HG02798 (cell line): Measurements from ENCODE around the gene TMEM108.

ENCODE experiments used
- ATAC-seq: cut with Tn5 transposase; IDR thresholded peaks from one replicate; pipeline ENCODE4 v1.9.1; 2021; ENCODE audit warnings: mild to moderate bottlenecking; ENCODE audit not compliant: unreplicated experiment, poor library complexity

TMEM108 gene

DNA sequence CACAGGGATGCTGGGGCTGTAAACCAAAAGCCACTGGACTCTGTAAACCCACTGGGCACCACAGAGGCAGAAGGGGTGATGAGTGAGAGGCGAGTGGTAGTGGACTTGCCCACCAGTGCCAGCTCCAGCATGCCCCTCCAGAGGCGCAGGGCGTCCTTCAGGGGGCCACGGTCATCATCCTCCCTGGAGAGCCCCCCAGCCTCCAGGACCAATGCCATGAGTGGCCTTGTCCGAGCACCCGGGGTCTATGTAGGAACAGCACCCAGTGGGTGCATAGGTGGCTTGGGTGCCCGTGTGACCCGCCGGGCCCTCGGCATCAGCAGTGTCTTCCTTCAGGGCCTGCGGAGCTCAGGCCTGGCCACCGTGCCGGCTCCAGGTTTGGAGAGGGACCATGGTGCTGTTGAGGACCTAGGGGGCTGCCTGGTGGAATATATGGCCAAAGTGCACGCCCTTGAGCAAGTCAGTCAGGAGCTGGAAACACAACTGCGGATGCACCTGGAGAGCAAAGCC, 361.9 kb downstream of the TMEM108 start, which contains the start of gene BFSP2:
Gene BFSP2 (plus strand): TSS at position 51 of the 510 bp plus-strand sequence. CDS start 28 bp downstream, at position 79.
- ATAC-seq = no peak

DNA sequence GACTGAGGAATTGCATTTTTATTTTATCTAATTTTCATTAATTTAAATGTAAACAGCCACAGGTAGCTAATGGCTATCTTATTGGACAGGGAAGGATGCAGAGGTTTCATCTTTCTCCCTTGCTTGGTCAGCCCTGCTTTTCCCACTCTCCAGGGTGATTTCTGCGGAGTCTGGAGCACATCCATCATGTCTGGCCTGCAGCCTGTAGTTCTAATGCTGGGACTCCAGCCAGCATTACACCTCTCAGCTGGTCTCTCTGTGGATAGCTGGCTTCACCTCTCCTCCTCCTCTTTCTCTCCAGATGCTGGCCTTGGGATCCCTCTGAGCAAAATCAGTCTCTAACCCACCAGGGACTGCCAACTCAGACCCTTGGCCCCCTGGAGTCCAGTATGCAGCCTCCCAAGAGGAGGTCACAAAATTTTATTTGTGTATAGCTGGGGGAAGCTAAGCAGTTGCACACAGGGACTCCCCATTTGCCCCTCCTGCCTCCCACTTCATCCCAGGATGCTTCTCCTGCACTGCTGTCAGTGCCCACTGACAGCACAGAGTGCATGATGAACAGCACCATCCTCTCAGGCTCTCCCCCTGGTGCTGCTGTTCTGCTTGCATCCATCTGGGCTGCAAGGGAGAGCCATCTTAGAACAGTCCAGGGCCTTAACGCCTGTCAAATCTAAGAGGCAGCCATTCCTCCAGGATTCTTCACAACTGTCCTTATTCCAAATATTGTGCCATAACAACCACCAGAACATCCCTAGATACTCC, 363.4 kb downstream of the TMEM108 start:
- no peak for ATAC-seq

DNA sequence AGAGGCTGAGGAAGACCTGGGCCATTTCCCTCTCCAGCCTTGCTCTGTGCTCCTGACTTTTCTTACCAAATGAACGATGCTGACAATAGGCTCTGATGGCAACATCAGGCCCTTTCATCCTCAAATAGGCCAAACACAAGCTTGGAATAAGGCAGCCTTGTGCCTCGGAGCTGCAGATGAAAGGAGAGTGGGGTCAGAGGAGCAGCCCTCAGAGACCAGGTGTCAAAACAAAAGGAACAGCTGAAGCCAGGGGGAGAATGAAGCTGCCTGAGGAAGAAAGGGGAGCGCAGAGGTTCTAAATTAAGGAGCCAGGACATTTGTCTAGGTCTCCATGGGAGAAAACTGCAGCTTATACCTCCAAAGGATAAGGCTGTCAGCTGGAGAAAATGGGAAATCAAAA, 366.7 kb downstream of the TMEM108 start:
- no peak for ATAC-seq

DNA sequence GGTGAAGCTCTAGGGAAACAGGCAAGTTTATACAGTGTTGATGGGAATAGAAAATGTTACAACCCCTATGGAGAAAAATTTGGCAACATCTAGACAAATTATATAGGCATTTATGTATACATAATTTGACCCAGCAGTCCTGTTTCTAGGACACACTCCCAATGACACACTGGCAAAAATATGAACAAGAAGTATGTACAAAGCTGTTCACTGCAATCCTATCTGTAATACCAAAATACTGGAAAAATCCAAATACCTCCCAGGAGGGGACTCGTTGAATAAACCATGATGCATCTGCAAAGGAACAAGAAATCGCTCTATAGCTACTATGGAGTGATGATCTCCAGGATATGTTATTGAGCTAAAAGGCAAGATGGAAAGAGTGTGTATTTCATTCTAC, 370.2 kb downstream of the TMEM108 start:
- no peak for ATAC-seq

DNA sequence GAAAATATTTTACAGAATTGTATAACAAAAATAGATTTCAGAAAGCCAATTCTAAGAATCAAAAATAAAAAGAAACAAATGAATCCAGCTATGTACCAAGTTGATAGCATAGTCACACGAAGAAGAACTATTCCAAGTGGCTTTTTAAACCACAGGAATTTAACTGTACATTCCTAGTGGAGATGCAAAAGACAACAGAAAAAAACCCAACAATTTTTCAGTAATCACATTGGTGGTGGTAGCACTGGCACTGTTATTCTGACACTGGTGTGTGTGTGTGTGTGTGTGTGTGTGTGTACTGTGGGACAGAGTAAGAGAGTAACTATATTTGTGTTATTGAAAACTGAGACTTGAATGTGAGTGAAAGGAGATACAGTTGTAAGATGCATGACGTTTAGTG, 370.8 kb downstream of the TMEM108 start:
- ATAC-seq = no peak

DNA sequence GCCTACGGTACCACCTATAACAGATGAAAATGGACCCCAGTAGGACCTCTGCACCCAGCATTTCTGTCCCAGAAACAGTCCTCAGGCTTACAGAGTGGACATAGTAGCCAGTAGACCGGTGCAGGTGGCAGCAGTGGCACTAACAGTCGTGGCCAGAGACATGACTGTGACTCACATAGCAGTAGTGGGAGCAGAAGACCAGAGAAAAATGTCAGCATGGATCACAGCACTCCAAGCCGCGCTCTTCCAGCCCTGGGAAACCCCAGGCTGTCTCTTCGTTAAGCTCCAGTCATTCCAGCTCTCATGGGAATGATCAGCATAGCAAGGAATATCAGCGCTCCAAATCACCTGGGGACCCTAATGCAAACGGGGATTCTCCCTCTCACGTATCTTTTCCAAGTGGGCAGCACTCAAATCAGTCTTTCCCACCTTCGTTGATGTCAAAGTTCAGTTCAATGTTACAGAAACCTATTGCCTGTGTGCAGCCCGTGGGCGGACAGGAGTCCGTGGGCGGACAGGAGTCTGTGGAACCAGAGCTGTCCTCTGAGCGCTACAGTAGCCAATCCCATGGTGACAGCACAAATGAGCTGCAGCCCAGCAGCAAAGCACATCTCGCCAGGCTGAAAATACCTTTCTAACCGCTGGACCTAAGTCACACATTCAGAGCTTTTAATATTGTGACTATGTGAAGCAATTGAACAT, 372.2 kb downstream of the TMEM108 start:
- no peak for ATAC-seq

DNA sequence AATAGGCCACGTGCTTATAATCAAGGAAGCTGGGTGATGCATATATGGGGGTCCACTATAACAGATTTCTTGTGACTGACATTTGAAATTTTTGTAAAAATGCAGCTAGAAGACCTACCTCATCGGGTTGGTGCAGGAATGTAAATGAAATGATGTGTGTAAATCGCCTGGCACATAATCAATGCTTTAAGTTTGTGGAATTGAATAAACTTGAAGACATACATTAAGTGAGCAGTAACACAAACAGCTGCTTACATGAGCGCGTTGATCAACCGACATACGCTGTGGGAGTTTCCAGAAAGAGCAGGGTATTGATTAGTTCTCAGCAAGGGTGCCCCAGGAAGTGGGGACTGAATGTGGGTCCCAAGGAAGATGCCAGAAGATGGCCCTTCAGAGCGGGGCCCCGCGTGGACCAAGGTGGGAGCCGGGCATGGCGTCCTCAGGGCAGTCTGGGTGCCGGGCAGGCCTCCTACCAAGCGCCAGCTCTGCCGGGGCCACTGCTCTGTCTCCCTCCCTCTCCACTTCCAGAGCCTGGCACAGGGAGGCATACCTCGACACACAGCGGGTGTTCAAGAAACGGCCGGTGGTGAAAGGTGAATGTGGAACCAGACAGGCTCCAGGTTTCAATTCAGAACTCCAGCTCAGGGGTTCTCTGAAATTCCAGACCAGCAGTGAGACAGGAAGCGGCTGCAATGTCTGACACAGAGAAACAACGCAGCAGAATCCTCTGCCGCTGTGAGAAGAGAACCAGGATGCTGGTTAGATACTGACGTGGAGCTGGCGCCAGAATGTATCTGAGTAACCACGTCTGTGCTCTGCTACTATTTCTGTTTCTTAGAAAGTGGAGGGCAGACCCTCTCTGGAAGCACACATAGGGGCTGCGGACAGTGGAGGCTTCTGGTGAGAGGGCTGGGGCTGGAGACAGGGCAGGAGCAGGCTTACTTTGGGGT, 374.3 kb downstream of the TMEM108 start:
- ATAC-seq = no peak

DNA sequence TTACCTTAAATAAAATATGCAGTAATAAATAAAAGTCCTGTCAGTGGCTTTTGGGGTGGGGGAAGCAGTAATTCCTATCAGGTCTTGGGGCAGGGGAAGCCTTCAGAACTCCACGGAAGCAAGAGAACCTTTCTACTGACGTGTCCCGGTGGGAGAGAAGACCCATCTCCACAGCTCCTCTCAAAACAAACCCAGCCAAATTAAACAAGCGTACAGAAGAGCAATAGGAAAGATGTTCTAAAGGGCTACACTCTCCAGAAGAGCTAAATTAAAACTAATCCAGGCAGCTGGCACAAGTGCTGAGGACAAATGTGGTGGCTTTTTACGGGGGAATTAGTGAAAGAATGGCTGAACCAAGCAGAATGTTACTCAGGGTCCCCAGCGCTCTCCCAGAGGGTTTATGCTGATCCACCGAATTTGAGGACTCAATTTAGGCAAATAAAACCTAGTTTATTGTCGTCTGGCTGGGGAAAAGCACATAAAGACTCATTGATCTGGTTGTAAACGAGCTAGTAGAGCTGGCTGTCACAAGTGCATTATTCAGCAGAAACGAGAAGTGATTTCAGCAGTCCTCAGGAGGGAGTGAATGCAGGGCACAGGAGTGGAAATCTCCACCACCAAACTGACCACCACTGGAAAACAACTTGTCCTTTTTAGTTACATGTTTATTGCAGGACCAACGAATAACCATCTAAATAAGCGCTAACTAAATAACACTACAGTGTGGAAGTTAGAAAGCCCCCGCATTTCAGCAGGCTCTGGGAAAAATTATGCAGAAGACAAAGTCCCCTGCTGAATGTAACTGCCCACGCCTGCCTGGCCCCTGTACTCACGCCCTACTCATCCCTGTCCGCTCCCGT, 375.2 kb downstream of the TMEM108 start:
- ATAC-seq = no peak

DNA sequence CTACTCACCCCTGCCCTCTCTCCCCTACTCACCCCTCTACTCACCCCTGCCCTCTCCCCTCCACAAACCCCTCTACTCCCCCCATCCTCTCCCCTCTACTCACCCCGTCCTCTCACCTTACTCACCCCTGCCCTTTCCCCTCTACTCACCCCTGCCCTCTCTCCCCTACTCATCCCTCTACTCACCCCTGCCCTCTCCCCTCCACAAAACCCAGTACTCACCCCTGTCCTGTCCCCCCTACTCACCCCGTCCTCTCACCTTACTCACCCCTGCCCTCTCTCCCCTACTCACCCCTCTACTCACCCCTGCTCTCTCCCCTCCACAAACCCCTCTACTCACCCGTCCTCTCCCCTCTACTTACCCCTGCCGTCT, 375.8 kb downstream of the TMEM108 start:
- no peak for ATAC-seq

DNA sequence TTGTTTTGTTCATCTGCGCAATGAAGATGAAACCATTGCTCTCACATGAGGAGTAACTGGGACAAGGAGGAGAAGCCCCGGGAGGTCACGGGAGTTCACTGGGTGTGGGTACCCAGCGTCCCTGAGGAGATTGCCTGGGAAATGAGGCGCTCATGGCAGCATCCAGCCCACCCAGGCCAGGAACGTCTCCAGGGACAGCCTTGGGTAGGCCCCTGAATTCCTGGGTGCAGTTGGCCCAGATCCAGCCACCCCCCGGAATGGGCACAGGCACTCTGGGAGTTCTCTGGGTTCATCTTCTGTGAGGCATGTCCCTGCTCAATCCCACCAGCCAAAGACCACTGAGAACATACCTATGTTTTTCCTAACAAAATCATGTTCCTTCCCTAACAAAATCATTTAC, 380.2 kb downstream of the TMEM108 start:
- no peak for ATAC-seq

DNA sequence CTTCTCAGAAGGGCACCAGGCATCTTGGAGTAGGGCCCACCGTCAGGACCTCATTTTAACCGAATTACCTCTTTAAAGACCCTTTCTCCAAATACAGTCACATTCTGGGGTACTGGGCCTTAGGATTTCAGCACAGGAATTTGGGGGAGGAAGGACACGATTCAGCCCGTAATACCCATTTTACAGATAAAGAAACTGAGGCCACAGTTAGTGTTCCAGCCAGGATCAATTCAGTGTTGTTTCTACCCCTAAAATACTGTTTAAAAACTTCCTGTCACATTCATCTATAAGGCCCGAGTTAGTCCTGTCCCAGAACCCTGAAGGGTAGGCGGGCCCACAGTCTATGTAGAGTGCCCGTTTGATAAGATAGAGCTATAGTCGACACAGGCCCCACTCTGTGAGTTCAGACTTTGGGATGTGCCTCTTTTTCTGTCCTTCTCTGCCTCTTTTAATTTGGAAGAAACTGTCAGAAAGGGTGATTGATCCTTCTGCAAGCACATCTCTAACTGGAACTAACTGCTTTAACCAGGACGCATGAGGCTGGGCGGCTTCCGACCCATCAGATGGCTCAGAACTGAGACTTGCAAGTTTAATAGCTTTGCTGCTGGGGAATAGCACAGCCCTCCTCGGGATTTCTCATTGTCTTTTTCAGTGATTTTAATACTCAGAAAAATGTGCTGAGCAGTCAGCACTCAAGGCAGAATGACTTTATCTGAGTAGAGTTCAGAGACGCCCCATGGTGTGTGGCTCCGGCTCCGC, 381.1 kb downstream of the TMEM108 start:
- ATAC-seq = no peak

DNA sequence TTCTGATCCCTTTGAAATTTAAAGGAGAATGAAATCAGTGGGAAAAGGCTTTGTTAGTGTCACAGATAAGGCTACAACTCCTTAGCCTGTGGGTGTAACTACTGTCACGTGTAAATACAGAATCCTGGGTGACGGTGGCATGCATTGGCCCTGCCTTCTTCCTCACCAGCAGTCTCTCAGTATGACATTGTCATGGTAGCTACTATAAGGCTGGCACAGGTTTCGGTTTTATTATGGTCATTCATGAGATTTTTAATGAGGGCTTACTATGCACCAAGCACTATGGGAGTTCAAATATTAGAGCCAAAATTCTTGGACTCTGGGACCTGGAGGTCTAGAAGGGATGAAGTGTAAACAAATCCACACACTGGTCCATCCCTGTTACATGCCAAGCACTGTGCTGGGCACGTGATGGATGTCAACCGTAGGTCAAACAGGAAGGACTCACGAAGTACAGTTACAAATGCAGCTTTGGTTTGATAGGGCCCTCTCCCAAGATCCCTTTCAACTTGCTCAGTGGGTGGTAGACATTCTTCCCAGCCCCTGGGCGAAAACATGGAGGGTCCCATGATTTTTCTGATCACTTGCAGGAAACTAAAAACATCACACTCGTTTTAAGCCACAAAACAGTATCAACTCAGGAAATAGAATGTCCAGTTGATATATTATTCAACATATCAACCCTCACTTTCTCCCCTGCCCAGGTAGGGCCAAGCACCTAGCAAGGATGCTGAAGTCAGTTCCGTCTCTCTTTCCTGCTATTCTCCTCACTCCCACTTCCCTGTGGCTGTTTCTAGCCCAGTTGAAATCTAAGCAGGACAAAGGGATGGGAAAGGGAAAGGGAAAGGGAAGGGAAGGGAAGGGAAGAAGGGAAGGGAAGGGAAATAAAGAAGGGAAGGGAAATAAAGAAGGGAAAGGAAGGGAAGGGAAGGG, 387.0 kb downstream of the TMEM108 start:
- ATAC-seq = peak; percentile 53

DNA sequence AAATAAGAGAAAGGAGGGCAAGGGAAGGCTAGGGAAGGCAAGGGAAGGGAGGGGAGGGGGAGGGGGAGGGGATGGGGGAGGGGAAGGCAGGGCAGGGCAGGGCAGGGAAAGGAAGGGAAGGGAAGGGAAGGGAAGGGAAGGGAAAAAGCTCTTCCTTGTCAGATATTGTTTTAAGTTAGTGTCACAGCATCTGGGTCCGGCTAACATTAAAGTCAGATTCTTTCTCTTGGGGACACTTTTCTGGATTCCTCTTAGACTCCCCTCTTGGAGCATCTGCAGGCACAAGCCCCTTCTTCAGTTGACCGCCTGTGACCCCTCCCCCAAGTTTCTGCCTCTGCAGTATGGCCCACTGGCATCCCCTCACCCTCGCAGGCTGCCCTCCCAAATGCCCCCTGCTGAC, 387.7 kb downstream of the TMEM108 start:
- no peak for ATAC-seq

DNA sequence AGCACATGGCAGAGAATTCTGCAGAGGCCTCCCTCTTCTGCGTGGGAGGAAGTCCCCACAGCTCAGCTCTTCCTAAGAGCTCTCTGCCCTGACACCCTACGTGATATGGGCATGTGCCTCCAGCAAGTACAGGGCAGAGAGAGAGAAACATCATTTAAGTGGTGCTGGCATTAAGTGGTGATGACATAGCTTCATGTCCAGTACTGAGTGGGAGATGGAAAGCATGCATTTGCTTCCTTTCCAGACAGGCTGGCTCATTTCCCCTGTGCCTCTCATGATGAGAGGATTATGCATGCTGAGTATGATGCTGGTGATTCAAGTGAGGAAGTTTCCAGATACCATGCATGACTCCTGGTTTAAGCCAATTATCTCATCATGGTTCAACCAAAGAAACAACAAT, 388.5 kb downstream of the TMEM108 start:
- ATAC-seq = no peak

DNA sequence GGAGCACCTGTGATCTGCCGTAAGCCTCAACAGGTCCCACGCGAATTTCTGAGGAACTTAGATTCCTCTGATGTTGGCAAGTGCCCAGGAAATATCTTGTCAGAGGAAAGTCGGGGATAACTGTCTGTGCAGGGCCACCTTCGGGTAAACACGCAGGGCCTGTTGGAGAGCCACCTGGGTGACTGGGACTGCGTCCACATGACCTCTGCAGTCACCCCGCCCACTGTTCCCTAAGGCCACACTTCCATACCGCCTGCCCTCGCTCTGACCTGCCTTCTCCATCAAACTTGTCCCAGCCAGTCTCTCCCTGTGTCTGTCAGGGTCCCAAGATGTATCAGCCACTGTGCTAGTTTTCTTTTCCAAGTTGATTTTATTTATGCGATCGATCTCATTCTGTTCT, 390.4 kb downstream of the TMEM108 start:
- ATAC-seq = no peak

DNA sequence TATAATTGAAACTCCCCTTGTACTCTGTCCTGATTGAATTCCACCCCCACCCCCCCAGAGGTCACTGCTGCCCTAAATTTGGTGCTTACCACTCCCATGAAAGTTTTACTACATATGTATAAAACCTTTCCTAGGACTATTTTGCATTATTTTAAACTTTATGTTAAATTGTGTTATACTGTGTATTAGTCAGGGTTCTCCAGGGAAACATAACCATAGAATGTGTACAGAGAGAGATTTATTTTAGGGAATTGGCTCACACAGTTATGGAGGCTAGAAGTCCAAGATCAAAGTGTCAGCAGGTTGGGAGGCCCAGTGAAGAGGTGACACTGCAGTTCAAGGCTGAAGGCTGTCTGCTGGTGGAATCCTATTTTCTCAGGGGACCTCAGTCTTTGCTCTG, 390.9 kb downstream of the TMEM108 start:
- no peak for ATAC-seq

DNA sequence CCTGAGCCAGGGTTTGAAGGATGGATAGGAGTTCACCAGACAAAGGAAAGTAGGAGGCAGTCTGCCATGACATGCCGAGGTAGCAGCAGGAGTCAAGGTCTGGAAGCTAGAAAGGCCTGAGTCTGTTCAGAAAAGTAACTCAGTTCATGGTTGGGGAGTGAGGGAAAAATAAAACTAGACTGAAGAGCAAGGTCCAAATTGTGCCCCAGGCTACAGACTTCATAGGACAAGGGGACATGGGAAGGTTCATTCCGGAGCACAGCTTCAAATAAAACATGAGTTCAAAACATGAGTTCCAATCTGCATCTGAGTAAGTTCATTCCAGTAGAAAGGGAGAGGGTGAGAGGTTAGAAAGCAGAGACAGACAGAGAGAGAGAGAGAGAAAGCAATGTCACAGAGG, 401.4 kb downstream of the TMEM108 start:
- no peak for ATAC-seq

DNA sequence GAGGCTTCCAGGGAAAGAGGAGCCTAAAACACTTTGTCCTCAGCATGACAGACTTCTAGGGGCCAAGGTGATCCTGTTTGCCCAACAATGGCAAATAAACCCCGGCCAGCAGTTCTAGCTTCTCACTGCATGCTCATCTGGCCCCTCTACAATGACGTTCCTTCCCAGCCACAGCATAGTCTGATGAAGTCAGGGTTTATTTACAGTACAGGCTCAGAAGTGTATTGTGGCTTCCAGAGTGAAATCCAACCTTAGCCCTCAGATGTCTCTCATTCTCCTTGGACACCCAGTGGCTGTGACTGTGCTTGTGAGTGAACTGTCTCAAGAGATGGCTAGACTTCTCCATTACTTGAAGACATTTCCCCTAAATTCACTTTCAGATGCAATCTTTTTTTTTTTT, 402.5 kb downstream of the TMEM108 start:
- ATAC-seq = no peak
